K562 (cell line): ENCODE measurements around the gene PDE12. TPM values are rescaled to one million over a fixed set of nuclear protein-coding genes. Genes with fewer than 3 reads are reported as not detected.

Experiments used
- AFF4 ChIP-seq: sonication (generic); formaldehyde crosslinking; IDR thresholded peaks from 2 replicates; pipeline ENCODE4 v1.8.0; 2023; ENCODE audit warnings: mild to moderate bottlenecking, missing genetic modification reagents
- BHLHE40 ChIP-seq: IDR thresholded peaks from 2 replicates; pipeline ENCODE4 v1.6.1; 2011; ENCODE audit warnings: low read length, improper control_type of control experiment
- E2F6 ChIP-seq, 2 experiments: IDR thresholded peaks; 2 replicates each; pipeline ENCODE4 v1.6.1; 2011; ENCODE audit warnings: borderline replicate concordance in 1 of 2, control low read depth in 1 of 2, low read depth in 1 of 2, low read length in 1 of 2, mild to moderate bottlenecking in 1 of 2, mixed read lengths in 1 of 2, moderate library complexity in 1 of 2; ENCODE audit not compliant: insufficient read depth in 1 of 2, insufficient read length in 1 of 2, poor library complexity in 1 of 2, severe bottlenecking in 1 of 2; ENCODE audit errors: extremely low read depth in 1 of 2
- ELF2 ChIP-seq: fragments of 250-450 bp; sonication (Bioruptor Pico); IDR thresholded peaks from 2 replicates; pipeline ENCODE4 v1.5.0; 2021; ENCODE audit warnings: mild to moderate bottlenecking
- GABPB2 ChIP-seq: fragments of 250-450 bp; sonication (Bioruptor Pico); conservative IDR thresholded peaks from 2 replicates; pipeline ENCODE4 v1.5.1; 2021; ENCODE audit warnings: mild to moderate bottlenecking
- JUND ChIP-seq, 2 experiments: IDR thresholded peaks; 2 replicates in 1 of 2; 3 replicates in 1 of 2; pipeline ENCODE4 v1.6.1; 2011; ENCODE audit warnings: borderline replicate concordance in 2 of 2, low read depth in 2 of 2, low read length in 2 of 2, improper control_type of control experiment in 1 of 2, missing biosample characterization in 1 of 2, missing genetic modification characterization in 1 of 2, missing genetic modification reagents in 1 of 2
- MAFG ChIP-seq: fragments of 450-650 bp; conservative IDR thresholded peaks from 2 replicates; pipeline ENCODE4 v1.6.1; 2016; ENCODE audit warnings: missing genetic modification characterization, missing compliant biosample characterization
- MECOM ChIP-seq: fragments of 250-450 bp; sonication (Bioruptor Pico); IDR thresholded peaks from 2 replicates; pipeline ENCODE4 v1.8.0; 2022; ENCODE audit warnings: inconsistent platforms
- NFATC3 ChIP-seq: fragments of 450-650 bp; IDR thresholded peaks from 2 replicates; pipeline ENCODE4 v1.6.1; 2017; ENCODE audit warnings: mild to moderate bottlenecking
- NRF1 ChIP-seq, 2 experiments: fragments of 450-650 bp; IDR thresholded peaks in 1 of 2; conservative IDR thresholded peaks in 1 of 2; 2 replicates each; pipeline ENCODE4 v1.6.1; 2014; ENCODE audit warnings: mild to moderate bottlenecking in 2 of 2
- RFX1 ChIP-seq: fragments of 450-650 bp; IDR thresholded peaks from 2 replicates; pipeline ENCODE4 v1.6.1; 2016; ENCODE audit warnings: mild to moderate bottlenecking, moderate library complexity
- TCF3 ChIP-seq: sonication (generic); formaldehyde crosslinking; IDR thresholded peaks from 2 replicates; pipeline ENCODE4 v1.4.0; 2020; ENCODE audit warnings: mild to moderate bottlenecking, missing genetic modification reagents
- TEAD2 ChIP-seq: fragments of 450-650 bp; IDR thresholded peaks from 2 replicates; pipeline ENCODE4 v1.6.1; 2016; ENCODE audit warnings: missing genetic modification characterization, control low read depth, missing compliant biosample characterization
- TOE1 ChIP-seq, 2 experiments: fragments of 450-650 bp in 1 of 2; sonication (generic) in 1 of 2; formaldehyde crosslinking in 1 of 2; IDR thresholded peaks; 2 replicates each; pipeline versions ENCODE4 v1.7.1 to v1.8.0; 2016 to 2022; ENCODE audit warnings: borderline replicate concordance in 2 of 2, mild to moderate bottlenecking in 2 of 2, antibody characterized with exemption in 1 of 2, inconsistent platforms in 1 of 2, low read depth in 1 of 2, missing genetic modification reagents in 1 of 2, moderate library complexity in 1 of 2
- XRCC5 ChIP-seq: fragments of 200-400 bp; formaldehyde crosslinking; IDR thresholded peaks from 2 replicates; pipeline ENCODE4 v1.6.1; 2017; ENCODE audit warnings: low read depth, mild to moderate bottlenecking, low read length
- ZBED1 ChIP-seq: IDR thresholded peaks from 2 replicates; pipeline ENCODE4 v1.6.1; 2014
- ZMIZ1 ChIP-seq, 2 experiments: fragments of 150-350 bp in 1 of 2; IDR thresholded peaks; 2 replicates each; pipeline ENCODE4 v1.6.1; 2012 to 2016; ENCODE audit warnings: low read depth in 2 of 2, low read length in 2 of 2, mild to moderate bottlenecking in 1 of 2, moderate library complexity in 1 of 2
- ZNF23 ChIP-seq: fragments of 250-450 bp; sonication (Bioruptor Pico); IDR thresholded peaks from 2 replicates; pipeline ENCODE4 v1.4.0; 2020; ENCODE audit warnings: mild to moderate bottlenecking
- polyA plus RNA-seq, 8 experiments: library from polyadenylated mRNA; depleted of rRNA in 4 of 8; stranded (reverse) in 5 of 8; unstranded in 3 of 8; fragments of >200 nt; fragmentation: Nextera tagmentation in 2 of 8; fragmentation: Illumina TruSeq in 1 of 8; extraction: Ambion mirVana in 2 of 8; extraction: Trizol in 1 of 8; gene quantifications; 2 replicates each; pipeline versions ENCODE4 v1.2.1 to v1.2.3, GENCODE V29; 2011 to 2014; ENCODE audit warnings: inconsistent platforms in 1 of 8, missing spikeins in 1 of 8
- total RNA-seq, 7 experiments: library from RNA; depleted of rRNA in 6 of 7; stranded (reverse); fragments of >200 nt in 6 of 7; fragmentation: Illumina TruSeq in 2 of 7; extraction: Trizol in 2 of 7; gene quantifications; 2 replicates each; pipeline versions ENCODE4 v1.2.1 to v1.2.3, GENCODE V29; 2011 to 2021; ENCODE audit warnings: low replicate concordance in 1 of 7

PDE12 gene
- total and polyA plus RNA-seq, 9 of the 15 experiments (the other 6 are each of a cell fraction or from before 2014, with no cell fraction given): 2.1 to 20.5 (median 10.0) TPM

DNA sequence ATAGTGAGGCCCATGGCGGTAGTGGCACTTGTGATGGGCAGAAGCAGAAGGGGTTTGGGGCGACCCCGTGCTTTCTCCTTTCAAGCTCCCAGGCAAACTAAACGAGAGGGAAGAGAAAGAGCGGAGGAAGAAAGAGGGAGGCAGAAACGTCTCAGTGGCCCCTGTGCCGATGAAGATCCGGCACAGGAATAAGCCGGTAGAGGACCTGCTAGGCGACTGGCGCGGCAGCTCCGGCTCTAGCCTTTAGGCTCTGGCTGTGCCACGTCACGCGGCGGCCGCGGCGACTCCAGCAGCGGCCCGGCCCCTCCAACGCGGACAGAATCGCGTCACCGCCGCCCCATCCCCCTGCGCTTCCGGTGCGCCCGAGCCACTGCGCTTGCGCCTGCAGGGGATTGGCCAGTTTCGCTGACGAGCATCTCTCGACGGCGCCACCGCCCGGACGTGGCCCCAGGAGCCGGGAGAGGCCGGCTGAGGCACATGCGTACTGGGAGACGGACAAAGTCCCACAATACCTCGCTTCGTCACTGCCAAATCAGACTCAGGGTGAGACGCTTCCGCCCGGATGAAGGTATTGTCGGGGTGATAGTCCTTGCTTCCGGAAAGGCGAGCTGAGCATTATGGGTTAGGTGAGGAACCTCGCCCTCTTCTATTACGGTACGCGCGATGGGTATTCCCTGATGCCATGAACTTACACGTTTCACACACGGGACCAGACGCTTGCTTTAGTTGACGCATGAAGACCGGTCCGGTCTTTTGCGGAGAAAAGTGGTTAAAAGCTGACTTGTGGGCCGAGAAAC lies 41.3 kb downstream of the PDE12 start, which contains the start of gene ARF4 (continued):
- TF ChIP-seq NRF1 (conservative IDR thresholded peaks at IDR 0.05 in 1 of 2, IDR thresholded peaks at IDR 0.05 in 1 of 2) (peak; percentile 99), TEAD2 (tag) (no peak), MAFG (no peak), TOE1 (IDR thresholded peaks at IDR 0.05; ENCODE audit: borderline replicate concordance) (0 out of 2 replicates have a peak, but pooled peaks have one; percentile 9), TOE1 (CRISPR knock-in tag; IDR thresholded peaks at IDR 0.05; ENCODE audit: borderline replicate concordance, low read depth) (no peak), ELF2 (CRISPR knock-in tag) (peak; percentile 87), NFATC3 (no peak), ZMIZ1 (IDR thresholded peaks at IDR 0.05; ENCODE audit: low read depth in 2 of 2, low read length in 2 of 2) (0 out of 4 replicates have a peak, but pooled peaks of 1 of the 2 experiments have one; percentile 50), RFX1 (peak; percentile 14; the same call in 1 of the 2 replicates), E2F6 (IDR thresholded peaks at IDR 0.05; ENCODE audit: borderline replicate concordance in 1 of 2, extremely low read depth in 1 of 2, insufficient read depth in 1 of 2, insufficient read length in 1 of 2, low read depth in 1 of 2, low read length in 1 of 2, poor library complexity in 1 of 2, severe bottlenecking in 1 of 2) (peak in 1 of 2 experiments; percentile 44), JUND (IDR thresholded peaks at IDR 0.05; ENCODE audit: borderline replicate concordance, low read depth, low read length) (peak; percentile 68), JUND (tag; IDR thresholded peaks at IDR 0.05; ENCODE audit: borderline replicate concordance, low read depth, low read length) (no peak; the same call in 2 of the 3 replicates), XRCC5 (no peak), MECOM (CRISPR knock-in tag) (no peak), ZNF23 (CRISPR knock-in tag) (no peak), AFF4 (CRISPR knock-in tag) (peak; percentile 95), GABPB2 (CRISPR knock-in tag) (no peak), BHLHE40 (peak; percentile 58), ZBED1 (0 out of 2 replicates have a peak, but pooled peaks have one; percentile 40), TCF3 (CRISPR knock-in tag) (peak; percentile 9; the same call in 1 of the 2 replicates)
